Measurements from ENCODE around the gene ADGRD1. TPM values are rescaled to one million over a fixed set of nuclear protein-coding genes. Genes with fewer than 3 reads are reported as not detected.
A peak's percentile ranks its signal among the peaks of the same experiment; 100 is the strongest.
"Not testable (repeated sequence)": the region's sequence is repeated elsewhere in the genome, so short reads cannot be mapped to it uniquely, and the experiment has no call there.

ADGRD1 gene
- total RNA-seq, 2 donors from 2014 or later: 2.7 TPM; not detected in 1

- no peaks in the 10 kb centered on the region for H3K4me1 Mint-ChIP-seq
- H3K27ac Mint-ChIP-seq: no peak overlapping the region
- no peaks in the 10 kb centered on the region for H3K36me3 Mint-ChIP-seq (ENCODE audit: low read depth)
- H3K4me3 Mint-ChIP-seq: no peak overlapping the region
- no peak for ATAC-seq (replicated peaks)
- H3K9me3 Mint-ChIP-seq: no peaks in the 10 kb centered on the region
- peaks cover 18% of the 10 kb centered on the region for H3K27me3 Mint-ChIP-seq
Measured at GRCh38 chr12:131066886-131067490, 113.3 kb downstream of the ADGRD1 start.

GRCh38 chr12:131067981-131068851 is 114.5 kb downstream of the ADGRD1 start:
- Mint-ChIP-seq H3K27me3 (peaks cover 14% of the 10 kb centered on the region), H3K4me3 (no peak overlapping the region), H3K4me1 (no peaks in the 10 kb centered on the region), H3K9me3 (no peaks in the 10 kb centered on the region), H3K36me3 (ENCODE audit: low read depth) (no peaks in the 10 kb centered on the region), H3K27ac (no peak overlapping the region)
- no peak for ATAC-seq (replicated peaks)

- ATAC-seq (replicated peaks): peak; percentile 37
- not testable (repeated sequence) for H3K4me1 Mint-ChIP-seq; H3K27ac Mint-ChIP-seq; H3K4me3 Mint-ChIP-seq; H3K9me3 Mint-ChIP-seq; H3K36me3 Mint-ChIP-seq (ENCODE audit: low read depth); H3K27me3 Mint-ChIP-seq
Measured at GRCh38 chr12:131068926-131069720, 115.4 kb downstream of the ADGRD1 start.

GRCh38 chr12:131070136-131070535 is 116.4 kb downstream of the ADGRD1 start:
- H3K27me3 Mint-ChIP-seq; H3K4me1 Mint-ChIP-seq; H3K9me3 Mint-ChIP-seq; H3K36me3 Mint-ChIP-seq (ENCODE audit: low read depth); ATAC-seq (replicated peaks); H3K27ac Mint-ChIP-seq; H3K4me3 Mint-ChIP-seq: not testable (repeated sequence)

GRCh38 chr12:131070668-131071067 is 117.0 kb downstream of the ADGRD1 start:
- H3K4me3 Mint-ChIP-seq; H3K36me3 Mint-ChIP-seq (ENCODE audit: low read depth); H3K4me1 Mint-ChIP-seq; H3K27me3 Mint-ChIP-seq; H3K27ac Mint-ChIP-seq; H3K9me3 Mint-ChIP-seq: not testable (repeated sequence)
- peak; percentile 32 for ATAC-seq (replicated peaks)

- not testable (repeated sequence) for H3K27me3 Mint-ChIP-seq; H3K27ac Mint-ChIP-seq; H3K36me3 Mint-ChIP-seq (ENCODE audit: low read depth); H3K9me3 Mint-ChIP-seq; H3K4me3 Mint-ChIP-seq; ATAC-seq (replicated peaks); H3K4me1 Mint-ChIP-seq
Measured at GRCh38 chr12:131071234-131071820, 117.6 kb downstream of the ADGRD1 start.

- not testable (repeated sequence) for H3K9me3 Mint-ChIP-seq; H3K27ac Mint-ChIP-seq; ATAC-seq (replicated peaks); H3K4me3 Mint-ChIP-seq; H3K36me3 Mint-ChIP-seq (ENCODE audit: low read depth); H3K27me3 Mint-ChIP-seq; H3K4me1 Mint-ChIP-seq
Measured at GRCh38 chr12:131071950-131072349, 118.2 kb downstream of the ADGRD1 start.

- H3K4me3 Mint-ChIP-seq: no peak overlapping the region
- H3K4me1 Mint-ChIP-seq: no peaks in the 10 kb centered on the region
Measured at GRCh38 chr12:131072451-131073230, 118.9 kb downstream of the ADGRD1 start.

GRCh38 chr12:131074221-131075083 is 120.7 kb downstream of the ADGRD1 start:
- Mint-ChIP-seq H3K27me3 (no peaks in the 10 kb centered on the region), H3K4me1 (no peaks in the 10 kb centered on the region)

More at GRCh38 chr12:131072451-131073230, 118.9 kb downstream of the ADGRD1 start:
- no peaks in the 10 kb centered on the region for H3K9me3 Mint-ChIP-seq
- no peaks in the 10 kb centered on the region for H3K36me3 Mint-ChIP-seq (ENCODE audit: low read depth)
- no peaks in the 10 kb centered on the region for H3K27me3 Mint-ChIP-seq
- ATAC-seq (replicated peaks): no peak
- H3K27ac Mint-ChIP-seq: no peak overlapping the region

GRCh38 chr12:131075194-131075593 is 121.5 kb downstream of the ADGRD1 start:
- H3K36me3 Mint-ChIP-seq (ENCODE audit: low read depth): no peaks in the 10 kb centered on the region
- no peaks in the 10 kb centered on the region for H3K9me3 Mint-ChIP-seq
- H3K27me3 Mint-ChIP-seq: no peaks in the 10 kb centered on the region
- H3K27ac Mint-ChIP-seq: no peak overlapping the region
- H3K4me1 Mint-ChIP-seq: no peaks in the 10 kb centered on the region
- no peak overlapping the region for H3K4me3 Mint-ChIP-seq
- no peak for ATAC-seq (replicated peaks)

More at GRCh38 chr12:131074221-131075083, 120.7 kb downstream of the ADGRD1 start:
- H3K27ac Mint-ChIP-seq: no peak overlapping the region
- no peak overlapping the region for H3K4me3 Mint-ChIP-seq
- no peaks in the 10 kb centered on the region for H3K36me3 Mint-ChIP-seq (ENCODE audit: low read depth)
- ATAC-seq (replicated peaks): peak; percentile 59
- no peaks in the 10 kb centered on the region for H3K9me3 Mint-ChIP-seq

- no peak overlapping the region for H3K27ac Mint-ChIP-seq
Measured at GRCh38 chr12:131075611-131076010, 121.9 kb downstream of the ADGRD1 start.

GRCh38 chr12:131076296-131076695 is 122.6 kb downstream of the ADGRD1 start:
- H3K27ac Mint-ChIP-seq: no peak overlapping the region
- no peak overlapping the region for H3K4me3 Mint-ChIP-seq
- H3K9me3 Mint-ChIP-seq: no peaks in the 10 kb centered on the region
- no peaks in the 10 kb centered on the region for H3K27me3 Mint-ChIP-seq
- no peaks in the 10 kb centered on the region for H3K4me1 Mint-ChIP-seq
- H3K36me3 Mint-ChIP-seq (ENCODE audit: low read depth): no peaks in the 10 kb centered on the region
- no peak for ATAC-seq (replicated peaks)

More at GRCh38 chr12:131075611-131076010, 121.9 kb downstream of the ADGRD1 start:
- no peak overlapping the region for H3K4me3 Mint-ChIP-seq
- no peaks in the 10 kb centered on the region for H3K36me3 Mint-ChIP-seq (ENCODE audit: low read depth)
- no peaks in the 10 kb centered on the region for H3K27me3 Mint-ChIP-seq
- no peaks in the 10 kb centered on the region for H3K4me1 Mint-ChIP-seq
- H3K9me3 Mint-ChIP-seq: no peaks in the 10 kb centered on the region
- ATAC-seq (replicated peaks): no peak

Data from activated T-helper 17 cell treated with anti-CD3 and anti-CD28 coated beads, Interleukin-2, amount 50 U/mL, for 72 hours (primary cell).